ENCODE data around the gene NGEF.

GRCh38 chr2:232883116-232883721 lies 129.8 kb downstream of the NGEF start:
- TF ChIP-seq EGR1 (IDR thresholded peaks at IDR 0.05) (no peak), ZBTB7A (IDR thresholded peaks at IDR 0.05; ENCODE audit: low read depth) (no peak), TCF12 (IDR thresholded peaks at IDR 0.05; ENCODE audit: low read depth) (no peak), TAF1 (IDR thresholded peaks at IDR 0.05; ENCODE audit: low read depth) (no peak), MAX (IDR thresholded peaks at IDR 0.05) (no peak), REST (IDR thresholded peaks at IDR 0.05; ENCODE audit: low read depth) (no peak)
